DMS79 (cell line): ENCODE data around the gene S100A10.
A peak's percentile ranks its signal among the peaks of the same experiment; 100 is the strongest.

ENCODE experiments used
- DNase-seq: peaks from one replicate; lab custom pipeline; 2025; lab: John Stamatoyannopoulos, UW

S100A10 gene, protein sequence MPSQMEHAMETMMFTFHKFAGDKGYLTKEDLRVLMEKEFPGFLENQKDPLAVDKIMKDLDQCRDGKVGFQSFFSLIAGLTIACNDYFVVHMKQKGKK

DNA sequence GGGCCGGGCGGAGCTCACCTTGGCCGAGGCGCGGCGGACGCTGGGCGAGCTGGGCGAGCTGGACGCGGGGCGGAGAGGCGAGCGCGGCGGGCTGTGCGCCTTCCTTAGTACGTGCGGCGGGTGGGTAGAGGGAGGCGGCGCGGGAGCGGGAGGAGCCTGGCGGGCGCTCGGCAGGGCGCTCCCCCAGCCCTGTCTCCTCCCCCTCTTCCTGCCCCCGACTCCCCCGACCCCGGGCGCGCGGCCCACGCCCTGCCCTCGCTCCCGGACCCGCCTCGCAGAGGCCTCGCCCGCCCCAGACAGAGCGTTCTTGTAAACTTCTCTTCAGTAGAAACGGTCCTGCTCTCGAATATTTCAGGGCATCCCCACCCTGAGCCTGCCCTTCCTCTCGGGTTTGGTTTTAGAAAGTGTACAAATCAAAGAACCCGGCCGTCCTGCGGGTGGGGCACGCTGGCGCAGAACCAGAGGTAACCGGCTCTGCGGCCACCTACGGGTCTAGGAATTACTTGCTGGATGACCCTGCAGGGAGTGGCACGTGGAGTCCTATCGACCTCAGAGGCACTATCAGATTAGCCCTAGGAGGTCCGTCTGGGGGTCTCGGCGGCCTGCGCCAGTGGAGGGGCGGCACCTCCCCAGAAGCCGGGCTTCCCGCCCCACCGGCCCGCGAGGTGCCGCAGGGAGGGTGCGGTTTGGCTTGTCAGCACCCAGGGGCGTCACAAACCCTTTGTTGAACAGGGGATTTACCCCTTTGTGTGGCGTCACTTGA lies at the start of gene S100A10:
Gene S100A10, minus strand, starts transcription at position 126 of the 763 bp plus-strand sequence. CDS start 7,629 bp downstream, outside the sequence.
- no peak for DNase-seq

DNA sequence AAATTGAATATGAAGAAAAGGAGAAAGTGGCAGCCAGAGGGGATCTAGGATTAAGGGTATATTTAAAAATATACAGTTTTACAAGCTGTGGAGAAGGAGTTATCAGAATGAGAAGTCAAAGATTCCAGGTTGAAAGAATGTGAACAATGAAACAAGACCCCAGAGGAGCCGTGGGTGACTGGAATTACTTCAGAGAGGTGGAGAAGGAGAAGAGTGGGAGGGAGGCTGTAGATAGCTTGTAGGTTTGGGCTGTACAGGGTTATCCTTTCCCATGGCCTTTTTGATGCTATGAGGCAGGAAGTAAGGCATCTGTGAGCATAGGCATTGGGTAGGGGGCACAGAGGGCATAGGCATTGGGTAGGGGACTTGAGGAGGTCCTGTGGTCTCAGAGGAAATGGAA lies 48.4 kb upstream of the S100A10 start:
- DNase-seq, result no peak

DNA sequence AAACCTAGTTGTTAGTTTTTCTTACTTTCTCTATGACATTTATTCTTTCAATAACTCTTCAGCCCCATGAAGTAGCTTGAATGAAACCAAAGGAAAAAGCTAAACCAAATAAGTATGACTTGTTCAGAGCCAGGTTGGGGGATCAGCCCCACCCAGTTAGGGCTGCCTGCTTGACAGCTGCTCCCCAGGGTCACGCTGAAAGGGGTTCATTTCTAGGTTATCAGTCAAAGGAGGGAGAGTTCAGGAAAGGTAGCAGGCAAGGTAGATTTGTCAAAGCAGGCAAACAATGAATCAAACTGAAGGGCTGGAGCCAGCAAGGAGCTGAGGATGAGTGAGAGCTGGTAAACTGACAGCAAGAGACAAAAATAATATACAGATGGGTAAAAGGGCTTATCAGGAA lies 46.2 kb upstream of the S100A10 start:
- no peak for DNase-seq

DNA sequence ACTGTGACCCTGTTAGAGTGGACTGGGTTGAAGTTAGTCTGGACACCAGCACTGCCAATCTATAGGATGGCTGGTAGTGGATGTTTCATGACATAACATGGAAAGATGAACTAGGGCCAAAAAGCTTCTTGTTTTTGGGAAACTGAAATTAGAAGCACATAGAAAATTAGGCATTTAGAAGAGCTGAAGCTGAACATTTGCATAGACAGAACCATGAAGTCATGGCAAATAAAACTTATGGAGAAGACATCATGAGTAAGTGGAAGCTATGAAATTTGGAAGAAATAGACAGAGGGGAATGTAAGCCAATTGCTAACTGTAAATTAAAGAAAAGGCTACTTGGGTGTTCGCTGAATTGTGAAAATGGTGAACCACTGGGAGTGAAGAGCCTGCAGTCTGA lies 45.8 kb upstream of the S100A10 start:
- peak; percentile 38 for DNase-seq

DNA sequence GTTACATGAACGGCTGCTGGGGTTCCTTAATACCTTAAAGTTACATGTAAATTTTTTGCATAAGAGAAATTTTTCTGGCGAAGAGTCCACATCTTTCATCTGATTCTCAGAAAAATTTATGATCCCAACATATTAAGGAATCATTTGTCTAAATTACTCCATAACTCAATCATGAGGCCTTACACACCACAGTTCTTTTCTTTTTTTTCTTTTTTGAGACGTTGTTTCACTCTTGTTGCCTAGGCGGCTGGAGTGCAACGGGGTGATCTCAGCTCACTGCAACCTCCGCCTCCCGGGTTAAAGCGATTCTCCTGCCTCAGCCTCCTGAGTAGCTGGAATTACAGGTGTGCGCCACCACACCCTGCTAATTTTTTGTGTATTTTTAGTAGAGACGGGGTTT lies 45.2 kb upstream of the S100A10 start:
- DNase-seq, result peak; percentile 50

DNA sequence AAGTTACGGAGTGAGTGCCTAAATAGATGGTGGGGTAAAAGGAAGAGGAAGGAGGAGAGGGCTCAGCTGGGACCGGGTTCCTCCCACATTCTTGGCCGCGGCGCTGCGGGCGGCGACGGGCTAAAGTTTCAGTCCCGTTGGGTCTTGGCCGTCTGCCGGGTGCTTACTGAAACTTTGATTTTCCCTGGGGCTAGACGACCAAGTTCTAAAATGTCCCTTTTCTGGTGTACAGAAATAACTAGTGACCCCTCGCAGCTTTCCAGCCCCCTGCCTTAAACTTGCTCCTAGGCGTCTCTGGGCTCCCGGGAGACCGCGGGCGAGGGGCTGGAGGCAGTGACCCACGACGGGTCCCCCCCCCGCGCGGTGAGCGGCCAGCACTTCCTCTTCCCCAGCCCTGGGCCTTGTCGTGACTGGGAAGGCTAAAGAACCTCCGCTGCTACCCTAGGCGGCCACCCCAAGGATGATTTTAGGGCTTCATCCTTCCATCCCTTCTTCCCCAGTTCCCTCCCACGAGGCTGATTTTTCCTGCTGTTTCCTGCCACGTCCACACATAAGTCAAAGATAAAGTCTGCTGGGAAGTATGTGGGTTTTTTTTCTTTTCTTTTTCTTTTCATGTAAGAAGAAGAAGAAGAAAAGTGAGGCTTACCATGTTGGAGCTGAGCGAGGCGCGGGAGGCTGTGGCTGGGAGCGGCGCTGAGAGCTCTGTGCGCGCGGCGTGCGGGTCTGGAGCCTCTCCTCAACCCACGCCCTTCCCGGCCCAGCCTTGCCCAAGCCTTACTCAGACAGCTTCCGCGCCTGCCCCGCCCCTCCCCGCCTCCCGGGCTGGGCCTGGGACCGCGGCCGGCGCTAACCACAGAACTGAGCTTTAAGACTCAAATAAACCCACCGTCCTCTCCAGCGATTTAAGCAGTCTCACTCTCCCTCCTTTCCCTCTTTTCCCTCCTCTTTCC lies 42.9 kb upstream of the S100A10 start, which contains the start of gene S100A11:
Gene S100A11, minus strand, starts transcription at position 738 of the 950 bp plus-strand sequence. Its CDS starts 89 bp downstream, at position 649.
- peak; percentile 49 for DNase-seq

DNA sequence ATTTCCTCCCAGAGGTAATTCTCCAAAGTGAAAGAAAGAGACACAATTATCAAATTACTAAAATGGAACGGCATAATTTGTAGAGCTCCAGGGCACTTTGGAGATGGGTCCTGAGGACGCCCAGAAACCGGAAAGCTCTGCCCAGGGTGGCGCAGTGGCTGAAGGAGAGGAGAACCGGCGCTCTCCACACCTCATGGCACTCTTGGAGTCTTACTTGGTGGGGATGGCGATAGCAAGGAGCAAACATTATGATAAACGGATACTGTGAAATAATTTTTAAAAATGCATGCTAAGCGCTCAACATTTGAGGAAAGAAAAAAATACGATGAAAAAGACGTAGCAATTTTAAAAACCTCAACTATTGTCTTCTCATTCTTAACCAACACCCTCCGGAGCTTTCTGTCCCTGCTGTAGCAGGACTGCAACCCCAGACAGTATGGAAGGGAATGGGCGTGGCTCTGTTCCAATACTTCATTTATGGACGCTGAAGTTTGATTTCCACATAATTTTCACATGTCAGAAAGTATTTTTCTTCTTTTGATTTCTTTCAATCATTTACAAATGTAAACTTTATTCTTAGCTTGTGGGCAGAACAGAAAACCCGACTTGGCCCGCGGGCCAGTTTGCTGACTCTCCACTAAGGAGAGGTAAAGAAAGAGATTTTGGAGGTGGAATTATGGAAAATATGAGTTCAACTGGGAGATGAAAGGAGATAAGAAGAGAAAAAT lies 42.0 kb upstream of the S100A10 start:
- DNase-seq, result peak; percentile 13

DNA sequence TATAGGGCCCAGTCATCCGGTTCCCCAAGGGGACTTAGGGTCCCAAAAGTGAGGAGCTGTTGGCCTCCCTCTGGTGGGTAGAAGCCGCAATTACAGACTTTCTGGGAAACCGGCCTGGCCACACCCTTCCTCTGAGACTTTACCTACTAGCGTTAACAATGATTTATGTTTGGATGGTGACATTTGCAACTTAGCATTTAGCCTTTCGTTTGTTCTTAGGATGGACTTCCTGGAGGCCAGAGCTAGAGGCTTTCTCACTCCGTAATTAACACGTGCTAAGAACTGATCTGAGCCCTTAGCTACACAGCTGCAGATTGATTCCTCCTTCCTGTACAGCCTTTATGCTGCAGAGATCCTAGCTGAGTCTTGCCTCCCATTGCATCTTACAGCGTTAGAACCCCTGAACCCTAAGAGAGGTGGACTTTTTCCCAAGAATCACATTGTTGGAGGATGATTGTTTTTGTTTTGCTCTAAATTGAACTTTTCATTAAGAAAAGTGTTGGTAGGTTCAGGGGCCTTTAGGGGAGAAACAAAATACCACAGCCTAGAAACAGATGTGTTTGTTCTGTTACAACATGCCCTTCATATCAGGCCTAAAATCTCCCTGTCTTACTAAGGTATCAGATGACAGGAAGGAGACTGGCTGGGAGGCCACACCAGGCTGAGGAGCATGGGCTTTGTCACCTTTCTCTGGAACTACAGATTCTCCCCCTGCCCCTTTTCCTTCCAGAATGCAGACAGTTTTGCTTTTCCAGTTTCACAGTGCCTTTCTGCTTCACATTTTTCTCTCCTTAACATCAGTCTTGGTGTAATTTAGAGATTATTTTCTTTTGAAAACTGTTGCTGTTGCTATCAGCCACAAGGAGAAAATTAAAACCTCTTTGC lies 41.2 kb upstream of the S100A10 start:
- peak; percentile 68 for DNase-seq

DNA sequence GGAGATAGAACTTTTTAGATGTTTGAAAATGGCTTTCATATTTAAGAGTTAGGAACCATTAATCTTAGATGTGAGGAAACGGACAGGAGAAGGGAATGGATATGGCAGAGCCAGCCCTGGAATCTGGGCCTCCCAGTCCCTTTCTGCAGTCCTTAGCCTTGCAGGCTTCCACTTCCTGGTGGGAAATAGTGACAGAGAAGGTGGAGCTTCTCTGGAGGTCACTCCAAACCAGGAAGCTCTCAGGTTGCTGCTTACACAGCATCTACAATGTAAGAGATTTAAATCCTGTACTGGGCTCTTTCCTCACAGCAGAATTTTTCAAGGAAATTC lies 40.6 kb upstream of the S100A10 start:
- DNase-seq, result no peak

DNA sequence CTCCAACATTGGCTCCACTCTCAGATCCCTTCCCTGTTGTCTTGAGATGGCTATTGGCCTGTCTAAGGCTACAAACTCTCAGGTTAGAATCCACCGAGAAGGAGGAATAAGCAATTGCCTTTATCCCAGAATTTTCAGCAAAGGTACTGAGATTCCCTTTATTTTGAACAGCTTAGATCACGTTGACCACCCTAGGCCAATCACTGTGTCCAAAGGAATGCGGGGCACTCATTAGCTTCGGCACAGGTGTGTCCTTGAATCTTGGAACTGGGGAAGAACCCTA lies 36.2 kb upstream of the S100A10 start:
- DNase-seq, result no peak

DNA sequence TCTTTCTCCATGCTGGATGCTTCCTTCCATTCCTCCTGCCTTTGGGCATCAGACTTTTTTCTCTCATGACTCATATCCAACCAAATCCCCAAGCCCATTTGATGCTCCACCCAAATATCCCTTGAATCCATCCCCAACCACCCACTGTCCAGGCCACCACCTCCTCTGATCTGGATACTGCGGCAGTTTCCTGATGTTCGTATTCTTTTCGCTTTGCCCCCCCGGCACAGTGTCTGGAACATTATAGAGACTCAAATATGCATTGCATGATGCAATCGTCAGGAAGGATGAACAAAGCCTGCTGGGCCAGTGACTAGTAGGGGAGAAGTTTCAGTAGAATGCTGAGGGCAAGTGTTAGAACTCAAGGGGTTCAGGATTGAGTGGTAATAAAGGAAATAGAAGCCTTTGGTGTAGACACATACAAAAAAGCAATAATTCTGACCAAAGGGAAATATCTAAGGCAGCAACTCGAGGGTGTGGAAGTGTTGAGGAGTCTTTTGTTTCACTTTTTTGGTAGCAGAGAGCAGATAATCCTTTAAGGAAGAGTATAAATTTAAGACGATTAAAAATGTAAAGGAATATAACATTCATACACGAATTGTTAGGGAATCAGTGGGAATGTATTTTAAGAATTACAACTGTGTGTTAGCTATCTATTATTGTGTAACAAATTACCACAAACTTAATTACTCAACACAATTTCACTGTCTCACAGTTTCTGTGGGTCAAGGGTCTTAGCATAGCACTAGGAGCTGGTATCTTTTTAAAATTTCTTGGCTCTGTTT lies 35.7 kb upstream of the S100A10 start:
- DNase-seq, result no peak

DNA sequence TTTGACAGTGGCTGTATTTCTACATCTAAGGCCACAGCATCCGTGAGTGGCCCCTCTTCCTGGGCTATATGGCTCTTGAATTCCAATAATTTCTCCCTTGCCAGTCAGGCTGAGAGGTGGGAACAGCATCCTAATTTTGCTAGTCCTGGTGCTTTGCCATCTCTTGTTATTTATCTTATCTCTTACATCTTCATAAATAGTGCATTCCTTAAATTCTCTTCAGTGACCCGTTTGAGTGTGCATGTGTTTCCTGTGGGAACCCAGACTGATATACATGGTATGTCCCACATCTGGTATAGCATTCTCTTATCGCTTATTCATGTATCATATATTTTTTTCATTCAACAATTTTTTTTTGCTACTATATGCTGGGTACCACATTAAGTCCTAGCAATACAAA lies 33.2 kb upstream of the S100A10 start:
- no peak for DNase-seq

DNA sequence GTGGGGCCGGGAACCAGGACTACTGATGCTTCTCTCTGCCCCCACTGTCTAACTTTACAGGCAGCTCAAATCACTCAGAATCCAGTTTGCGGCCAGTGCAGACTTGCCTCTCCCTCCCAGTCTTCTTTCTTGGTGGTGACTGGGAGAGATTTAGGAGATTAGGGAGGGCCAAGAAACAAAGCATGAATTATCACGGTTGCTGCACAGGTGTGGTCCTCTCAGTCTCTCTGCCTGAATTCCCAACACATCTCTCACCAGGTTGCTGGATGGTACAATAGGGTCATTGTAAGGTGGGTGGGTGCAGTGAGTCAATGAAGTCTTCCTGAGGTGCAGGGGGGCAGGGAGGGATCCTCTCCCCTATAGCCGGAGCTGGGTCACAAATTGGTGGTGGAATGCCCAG lies 30.6 kb upstream of the S100A10 start:
- no peak for DNase-seq

DNA sequence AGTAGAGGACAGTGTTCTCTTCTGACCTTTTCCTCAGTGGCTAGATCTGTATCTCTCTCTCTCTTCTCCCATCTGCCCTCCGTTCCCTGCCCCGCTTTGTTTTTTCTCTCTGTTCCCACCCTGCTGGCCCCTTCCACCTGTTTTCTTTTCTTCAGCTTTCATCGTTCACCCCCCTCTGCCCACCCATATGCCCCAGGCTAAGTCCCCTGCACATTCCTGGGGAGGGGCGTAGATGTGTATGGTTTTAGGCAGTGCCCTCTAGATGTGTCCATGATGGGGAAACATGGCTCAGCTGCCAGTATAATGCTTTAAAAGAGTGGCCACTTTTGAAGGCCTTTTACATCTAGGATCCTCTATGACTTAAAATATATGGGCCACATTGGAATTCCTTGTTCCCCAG lies 29.6 kb upstream of the S100A10 start:
- no peak for DNase-seq

DNA sequence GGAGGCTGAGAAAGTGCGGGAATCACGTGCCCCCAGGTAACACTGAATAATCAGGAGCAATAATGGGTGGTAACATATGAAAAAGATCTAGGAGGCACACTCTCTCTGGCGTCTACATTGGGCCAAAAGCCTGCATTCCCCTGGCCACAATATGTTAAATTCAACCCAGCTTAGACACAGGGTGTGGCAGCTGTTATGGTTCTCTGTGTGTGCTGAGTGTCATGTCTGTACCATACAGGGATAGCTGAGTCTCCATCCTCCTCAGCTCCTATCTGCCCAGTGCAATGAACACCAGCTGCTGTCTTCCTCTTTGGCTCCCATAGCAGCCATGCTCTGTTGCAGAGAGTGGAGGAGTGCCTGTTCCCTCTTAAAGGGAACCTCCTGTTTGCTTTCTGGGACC lies 28.8 kb upstream of the S100A10 start:
- DNase-seq, result no peak

DNA sequence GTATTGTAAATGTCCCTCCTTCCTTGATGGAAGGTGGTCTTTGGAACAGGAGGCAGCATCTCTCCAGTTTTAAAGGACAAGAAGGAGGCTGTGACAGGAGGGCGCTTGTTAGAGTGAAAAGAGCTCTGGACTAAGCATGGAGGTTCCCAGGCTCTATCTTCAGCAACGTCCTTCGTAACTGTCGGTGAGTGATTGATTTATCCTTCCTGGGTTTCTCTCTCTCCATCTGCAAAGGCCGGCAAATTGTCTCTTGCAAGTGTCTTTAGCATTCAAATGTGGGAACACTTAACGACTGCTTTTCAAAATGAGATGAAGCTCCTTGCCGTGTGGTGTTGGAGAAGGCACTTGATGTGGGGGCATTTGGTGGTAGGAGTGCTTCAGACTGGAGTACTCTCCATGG lies 27.9 kb upstream of the S100A10 start:
- DNase-seq, result no peak

DNA sequence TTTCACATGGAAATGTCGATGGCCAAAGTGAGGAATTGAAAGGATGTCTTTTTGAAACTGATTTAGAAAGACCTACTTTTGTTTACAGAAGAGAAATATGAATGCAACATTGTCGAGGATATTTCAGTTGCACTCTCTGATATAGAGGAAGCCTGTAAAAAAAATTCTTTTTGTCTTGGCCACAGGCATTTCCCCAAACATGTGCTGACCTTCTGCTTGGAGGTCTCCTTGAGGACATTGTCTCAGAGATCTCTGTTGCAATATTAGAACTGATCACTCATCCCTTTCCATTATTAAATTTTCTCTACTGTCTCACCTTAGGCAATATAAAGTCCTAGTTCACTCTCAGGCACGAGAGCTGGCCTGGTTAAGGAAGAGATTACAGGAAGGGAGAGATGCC lies 27.2 kb upstream of the S100A10 start:
- no peak for DNase-seq

DNA sequence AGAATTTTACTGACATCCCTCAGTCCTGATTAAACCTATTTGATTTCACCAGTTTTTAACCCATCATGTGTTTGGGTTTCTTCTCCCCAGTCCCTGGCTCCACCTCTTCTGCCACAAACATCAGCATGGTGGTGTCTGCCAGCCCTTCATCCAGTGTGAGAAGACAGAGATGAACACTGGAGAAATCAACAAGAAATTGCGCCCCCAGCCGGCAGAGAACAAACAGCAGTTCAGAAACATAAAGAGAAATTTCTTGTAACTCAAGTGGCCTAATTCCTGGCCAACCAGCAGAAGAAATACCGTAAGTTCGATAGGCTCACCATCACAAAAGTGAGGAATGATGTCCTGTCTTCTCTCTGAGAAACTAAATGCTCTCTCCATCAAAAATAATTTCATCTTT lies 24.9 kb upstream of the S100A10 start:
- DNase-seq, result no peak

DNA sequence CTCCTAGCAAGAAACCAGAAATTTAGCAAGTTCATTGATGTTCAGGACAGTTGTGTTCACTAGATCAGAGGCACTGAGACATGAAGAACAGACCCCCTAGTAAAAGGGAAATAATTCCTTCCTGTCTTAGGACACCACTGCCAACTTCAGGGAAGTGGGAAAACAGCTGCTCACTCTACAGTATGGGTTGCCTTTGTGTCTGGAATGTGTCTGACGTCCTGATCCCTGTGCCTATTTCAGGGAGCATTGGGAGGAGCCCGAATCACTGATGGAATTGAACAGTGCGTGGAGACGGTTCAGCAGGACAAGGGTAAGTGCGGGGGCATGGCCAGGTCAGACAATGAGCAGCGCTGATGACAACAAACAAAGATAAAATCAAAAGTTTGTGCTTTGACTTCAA lies 22.1 kb upstream of the S100A10 start:
- DNase-seq, result no peak

DNA sequence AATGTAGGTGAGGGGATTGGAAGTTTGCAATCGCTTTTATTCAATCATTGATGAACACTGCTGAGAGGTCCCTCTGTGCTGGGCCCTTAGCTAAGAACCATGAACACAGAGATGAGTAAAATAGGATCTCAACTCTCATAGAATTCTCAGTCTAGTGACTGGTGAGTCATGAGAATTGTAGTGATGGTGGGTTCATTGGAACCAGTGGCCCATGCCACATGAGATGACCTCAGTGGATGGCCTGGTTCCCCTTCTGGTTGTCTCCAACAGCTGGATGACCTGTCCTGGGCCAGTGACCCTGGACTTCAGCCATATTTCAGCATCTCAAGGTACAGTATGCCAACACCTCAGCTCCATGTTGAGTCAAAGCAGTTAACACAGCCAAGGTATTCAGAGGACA lies 21.3 kb upstream of the S100A10 start:
- no peak for DNase-seq
